Left forelimb (tissue), 1 donor: ENCODE results near the gene ASTN1.

Experiments used
- DNase-seq: peaks from one replicate; pipeline ENCODE4 v3.0.0-alpha.2; 2018; ENCODE audit warnings: low spot score

ASTN1 gene

DNA sequence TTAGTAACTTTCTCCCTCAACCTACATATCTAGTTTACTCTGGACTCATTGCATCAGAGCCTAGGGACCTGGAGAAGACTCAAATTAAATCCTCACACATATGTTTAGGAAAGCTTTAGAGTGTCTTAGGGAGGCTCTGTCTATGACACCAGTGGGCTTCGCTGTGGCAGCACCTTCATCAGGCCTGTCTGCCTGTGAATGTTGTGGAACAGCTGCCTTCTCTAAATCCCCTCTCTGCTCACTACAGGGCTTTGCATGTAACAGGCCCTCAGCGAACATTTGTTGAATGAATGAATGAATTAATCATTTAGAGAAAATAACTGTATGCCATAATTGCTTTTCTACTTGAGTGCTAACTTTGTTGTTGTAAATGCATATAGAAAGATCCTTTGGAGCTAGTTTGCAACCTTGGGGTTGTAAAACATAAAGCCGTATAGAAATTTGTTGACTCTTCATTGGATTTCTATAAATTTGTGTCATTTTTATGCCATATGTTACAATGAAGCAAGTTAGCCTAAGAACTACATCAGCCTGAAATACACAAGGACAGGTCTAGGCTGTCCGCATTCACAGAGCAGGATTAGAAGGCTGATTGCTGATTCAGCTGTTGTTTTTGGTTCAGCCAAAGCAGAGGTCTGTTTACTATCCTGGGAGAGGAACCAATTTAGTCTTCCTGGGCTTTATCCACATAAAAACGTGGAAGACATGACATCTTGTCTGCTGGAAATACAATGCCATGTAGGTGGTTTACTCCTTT is 238.0 kb downstream of the ASTN1 start:
- no peak for DNase-seq

DNA sequence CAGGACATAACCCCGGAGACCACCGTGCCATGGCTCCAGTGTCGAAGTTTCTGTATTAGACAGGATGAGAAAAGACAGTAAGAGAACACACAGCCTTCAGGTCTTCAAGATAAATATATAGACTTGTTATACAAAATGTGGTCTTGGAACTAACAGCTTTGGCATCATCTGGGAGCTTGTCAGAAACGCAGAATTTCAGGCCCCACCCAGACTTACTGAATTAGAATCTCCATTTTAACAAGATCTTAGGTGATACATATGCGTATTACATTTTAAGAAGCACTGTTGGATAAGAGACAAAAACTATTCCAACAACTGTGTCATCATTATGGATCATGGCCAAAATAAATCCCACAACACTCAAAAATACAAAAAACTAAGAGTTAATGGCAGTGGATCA is 239.3 kb downstream of the ASTN1 start:
- no peak for DNase-seq

DNA sequence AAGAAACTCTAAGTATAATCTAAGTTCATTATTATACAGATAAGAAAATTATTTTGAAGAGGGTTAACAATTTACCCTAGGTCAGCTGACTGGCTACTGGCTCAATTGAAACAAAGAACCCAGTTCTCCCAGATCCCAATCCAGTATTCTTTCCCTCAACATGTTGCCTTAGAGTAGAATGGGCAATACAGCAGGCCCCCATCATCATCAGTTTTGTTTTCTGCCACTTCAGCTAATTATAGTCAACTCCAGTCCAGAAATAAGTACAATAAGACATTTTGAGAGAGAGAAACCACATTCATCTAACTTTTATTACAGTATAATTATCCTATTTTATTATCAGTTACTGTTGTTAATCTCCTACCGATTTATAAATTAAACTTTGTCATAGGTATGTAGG is 241.2 kb downstream of the ASTN1 start:
- DNase-seq = no peak

DNA sequence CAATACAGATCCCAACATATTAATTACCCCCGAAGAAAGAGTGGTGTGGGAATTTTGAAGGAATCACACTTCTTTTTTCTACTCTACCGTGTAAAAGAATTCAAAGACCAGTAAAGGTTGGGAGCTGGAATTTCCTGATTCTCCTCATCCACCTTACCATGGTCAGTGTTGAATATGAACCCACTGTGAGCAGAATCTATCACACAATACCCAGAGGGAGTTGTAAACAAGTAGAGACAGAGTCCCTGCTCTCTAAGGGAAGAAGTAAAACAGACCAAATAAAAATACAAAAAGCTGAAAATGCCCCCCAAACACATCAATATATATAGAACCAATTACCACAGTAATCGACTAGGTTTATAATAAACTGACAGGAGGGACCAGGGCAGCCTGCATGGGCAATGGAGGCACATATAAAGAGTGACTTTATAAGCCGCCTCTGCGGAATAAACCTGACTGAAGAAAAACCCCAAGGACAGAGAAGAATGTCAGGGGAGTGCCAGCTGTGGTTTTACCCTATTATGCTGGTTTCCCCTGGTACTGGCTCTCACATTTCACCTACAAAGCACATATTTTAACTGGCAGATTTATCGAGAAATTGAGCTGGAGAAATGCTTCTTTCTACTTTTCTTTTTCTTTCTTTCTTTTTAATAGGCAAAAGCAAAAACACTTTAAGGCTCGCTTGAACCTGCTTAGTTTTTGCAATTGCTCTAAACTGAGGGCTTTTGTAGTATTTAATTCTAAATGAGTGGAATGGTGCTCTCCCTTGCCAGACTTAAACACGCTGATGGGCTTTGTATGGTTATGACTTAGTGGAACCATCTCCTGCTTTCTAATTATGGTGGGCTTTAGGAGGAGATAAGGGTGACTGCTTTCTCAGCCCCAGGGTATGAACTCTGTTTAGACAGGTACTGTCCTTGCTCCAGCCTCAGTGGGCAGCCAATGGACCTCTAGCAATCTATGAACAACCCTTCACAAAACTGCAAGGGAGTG is 244.8 kb downstream of the ASTN1 start:
- DNase-seq = no peak

DNA sequence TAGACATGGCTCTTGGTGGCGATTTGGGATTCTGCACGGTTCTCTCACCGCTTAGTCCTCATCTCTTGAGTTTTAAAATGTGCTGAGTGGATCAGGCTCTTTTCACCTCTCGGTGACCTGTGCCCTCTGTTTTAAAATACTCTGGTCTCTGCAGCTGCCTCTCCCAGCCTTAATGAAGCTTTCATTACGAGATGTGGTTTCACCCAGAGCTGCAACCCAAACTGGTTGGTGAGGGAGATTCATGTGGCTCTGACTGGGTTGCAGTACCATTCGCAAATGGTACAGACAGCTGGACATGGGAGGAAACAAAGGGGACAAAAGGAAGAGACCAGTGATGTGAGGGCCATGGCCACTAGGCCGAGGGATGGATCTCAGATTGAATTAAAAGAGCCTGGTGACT is 258.9 kb downstream of the ASTN1 start:
- no peak for DNase-seq

DNA sequence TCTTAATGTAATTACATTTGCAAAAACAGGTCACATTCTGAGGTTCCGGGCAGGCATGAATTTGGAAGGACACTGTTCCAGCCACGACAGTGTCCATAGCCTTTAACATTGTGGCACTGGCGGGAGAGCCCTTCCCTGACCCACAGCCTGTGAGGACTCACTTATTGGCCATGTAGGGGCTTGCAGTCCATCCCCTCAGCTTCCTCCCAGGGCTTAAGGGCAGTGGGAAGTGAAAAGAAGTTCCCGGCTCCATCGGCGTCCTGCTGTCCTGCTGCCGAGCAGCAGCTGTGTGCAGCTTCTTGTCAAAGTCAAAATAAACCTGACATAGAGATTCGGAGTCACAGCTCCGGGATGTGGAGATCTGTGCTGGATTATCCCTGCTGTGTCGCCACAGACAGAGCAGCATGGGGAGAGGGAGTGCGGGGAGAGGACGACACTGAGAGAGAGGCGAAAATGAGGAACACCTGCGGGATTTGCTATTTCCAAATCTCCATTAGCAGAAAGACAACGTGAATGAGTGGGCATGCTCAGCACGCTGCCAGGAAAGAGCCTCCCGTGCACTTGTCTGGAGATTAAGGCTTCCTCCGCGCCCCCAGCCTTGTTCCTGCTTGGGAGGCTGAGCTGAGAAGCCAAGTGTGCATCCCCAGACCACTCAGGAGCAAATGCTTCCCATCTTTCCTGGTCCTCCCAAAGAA is 260.3 kb downstream of the ASTN1 start:
- DNase-seq = no peak

DNA sequence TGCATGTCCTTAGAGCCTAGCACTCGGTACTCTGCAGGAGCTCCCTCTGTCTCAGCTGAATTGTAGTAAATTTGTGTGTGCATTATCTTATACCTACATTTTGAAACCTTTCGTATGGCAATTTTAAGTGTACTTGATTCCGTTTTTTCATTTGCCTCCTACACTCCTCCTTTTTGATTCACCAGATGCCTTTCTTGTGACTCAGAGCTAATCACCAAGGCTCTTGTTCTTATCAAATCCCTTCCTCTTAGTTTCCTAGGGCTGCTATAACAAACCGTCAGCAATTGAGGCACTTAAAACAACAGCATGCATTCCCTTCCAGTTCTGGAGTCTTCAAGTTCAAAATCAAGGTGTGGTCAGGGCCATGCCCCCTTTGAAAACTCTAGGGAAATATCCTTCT is 261.0 kb downstream of the ASTN1 start:
- DNase-seq = no peak

DNA sequence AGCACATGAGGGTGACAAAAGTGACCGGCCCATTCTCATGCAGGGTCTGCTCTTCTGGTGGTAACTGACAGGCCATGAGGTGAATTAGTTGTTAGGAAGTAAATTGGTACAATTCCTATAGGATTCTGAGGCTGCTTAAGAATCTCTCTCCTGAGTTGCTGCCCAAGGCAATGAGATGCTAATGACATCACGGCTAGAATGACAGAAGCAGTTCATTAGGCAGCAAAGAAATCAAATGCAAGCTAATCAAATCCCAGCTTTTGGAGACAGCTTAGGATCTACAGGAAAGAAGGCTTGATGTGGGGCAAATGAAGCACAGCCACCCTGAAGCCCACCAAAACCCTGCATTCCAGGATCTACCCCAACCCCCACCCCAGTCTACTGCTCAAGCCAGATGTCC is 265.2 kb downstream of the ASTN1 start:
- no peak for DNase-seq

DNA sequence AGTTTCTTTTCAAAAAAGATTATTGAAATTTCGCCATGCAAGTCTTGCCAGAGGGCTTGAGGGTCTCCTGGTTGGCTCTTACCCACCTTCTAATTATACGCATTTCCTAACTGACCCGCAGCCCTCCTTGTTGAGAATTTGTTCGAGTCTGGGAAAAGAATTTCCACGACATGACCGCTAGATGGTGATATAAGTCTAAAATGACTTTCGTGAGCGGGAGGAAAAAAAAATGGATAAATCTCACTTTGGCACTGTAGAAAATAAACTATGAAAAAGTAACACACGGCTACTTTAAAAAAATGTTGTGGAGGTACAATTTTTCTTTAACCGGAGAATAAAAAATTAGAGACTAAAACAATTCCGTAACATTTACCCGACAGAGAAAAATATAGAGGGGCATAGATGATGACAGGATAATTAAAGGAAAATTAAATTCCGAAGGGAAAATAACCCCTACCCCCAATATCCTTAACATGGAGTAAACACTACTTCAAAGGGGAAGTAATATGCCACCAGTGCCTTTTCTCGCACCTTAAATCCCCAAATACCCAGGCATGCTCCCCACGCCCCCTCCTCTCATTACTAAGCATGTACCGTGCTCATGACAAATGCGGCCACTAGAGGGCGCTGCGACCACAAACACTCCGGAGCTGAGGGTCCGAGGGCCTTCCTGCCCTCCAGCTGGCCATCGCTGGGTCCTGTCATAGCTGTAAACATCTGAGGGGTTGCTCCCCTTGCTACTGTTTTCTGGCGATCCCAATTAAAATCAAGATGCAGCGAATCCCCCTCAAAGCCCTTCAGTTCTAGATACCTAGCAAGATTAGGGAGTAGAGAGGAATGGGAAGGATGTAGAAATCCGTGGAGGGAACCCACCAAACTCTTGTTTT is 266.9 kb downstream of the ASTN1 start:
- DNase-seq = peak; percentile 73

DNA sequence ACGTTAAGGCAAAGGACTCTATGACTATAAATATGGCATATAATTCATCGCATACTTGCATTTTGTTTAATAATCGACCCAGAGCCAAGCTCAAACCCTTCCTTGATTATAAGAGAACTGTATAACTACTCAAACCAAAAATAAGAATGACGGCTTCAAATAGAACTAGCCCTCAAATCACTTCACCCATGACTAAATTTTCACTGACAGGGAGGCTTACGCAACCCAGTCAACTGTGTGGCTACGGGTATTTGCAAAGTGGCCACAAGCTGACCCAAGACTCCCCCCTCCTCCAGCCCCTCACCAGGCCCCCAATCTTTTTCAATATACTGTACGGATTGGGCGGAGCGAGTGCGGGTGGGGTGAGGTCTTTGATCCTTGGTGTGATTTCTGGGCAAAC is 268.3 kb downstream of the ASTN1 start:
- no peak for DNase-seq

DNA sequence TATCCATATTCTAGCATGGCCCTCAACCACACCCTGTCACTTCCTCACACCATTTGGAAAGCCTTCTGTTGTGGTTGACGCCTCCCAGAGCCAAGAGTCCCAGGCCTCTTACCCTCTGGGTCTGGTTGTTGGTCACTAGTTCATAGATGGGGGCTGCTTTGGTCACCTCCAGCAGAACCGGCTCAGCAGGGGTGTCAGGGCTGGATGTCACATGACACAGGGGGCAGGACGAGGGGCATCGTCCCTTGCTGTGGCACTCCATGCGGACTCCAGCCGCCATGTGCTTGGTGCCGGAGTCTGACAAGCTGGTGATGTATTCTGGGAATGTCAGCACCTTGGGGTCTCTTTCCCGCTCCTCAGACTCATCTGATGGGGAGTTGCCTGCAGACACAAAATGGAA is 270.1 kb downstream of the ASTN1 start:
- no peak for DNase-seq

DNA sequence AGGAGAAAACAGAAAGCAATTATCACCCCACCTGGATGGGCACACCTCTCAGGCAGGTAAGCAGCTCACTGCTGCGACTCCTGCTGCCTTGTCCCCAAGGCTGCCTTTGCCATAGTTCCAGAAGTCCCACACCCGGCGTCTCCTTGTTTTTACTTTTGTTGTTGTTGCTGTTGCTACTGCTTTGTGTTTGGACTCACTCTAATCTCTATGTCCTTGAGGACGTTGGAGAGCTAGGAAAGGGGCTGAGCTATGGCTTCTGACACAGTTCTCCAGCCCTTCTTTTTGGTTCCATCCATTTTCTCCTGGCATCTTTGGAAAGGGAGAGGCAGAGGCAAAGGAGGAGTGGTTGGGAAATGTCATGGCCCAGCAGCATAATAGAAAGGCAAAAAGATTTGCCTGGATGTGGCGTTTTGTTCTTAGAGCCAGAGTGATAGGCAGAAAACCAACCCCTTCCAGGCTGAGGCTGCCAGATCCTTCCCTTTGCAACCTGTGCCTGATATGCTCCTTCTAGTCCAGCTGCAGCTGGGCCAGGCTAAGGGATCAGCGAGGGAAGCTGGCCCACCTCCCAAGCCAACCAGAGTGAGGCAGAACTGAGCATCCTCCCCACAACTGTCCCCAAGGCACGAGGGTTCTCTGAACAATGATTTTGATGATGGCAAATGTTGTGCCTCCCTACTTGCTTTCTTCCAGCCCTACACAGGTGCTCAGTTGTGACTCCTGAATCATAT is 270.7 kb downstream of the ASTN1 start:
- DNase-seq = no peak

DNA sequence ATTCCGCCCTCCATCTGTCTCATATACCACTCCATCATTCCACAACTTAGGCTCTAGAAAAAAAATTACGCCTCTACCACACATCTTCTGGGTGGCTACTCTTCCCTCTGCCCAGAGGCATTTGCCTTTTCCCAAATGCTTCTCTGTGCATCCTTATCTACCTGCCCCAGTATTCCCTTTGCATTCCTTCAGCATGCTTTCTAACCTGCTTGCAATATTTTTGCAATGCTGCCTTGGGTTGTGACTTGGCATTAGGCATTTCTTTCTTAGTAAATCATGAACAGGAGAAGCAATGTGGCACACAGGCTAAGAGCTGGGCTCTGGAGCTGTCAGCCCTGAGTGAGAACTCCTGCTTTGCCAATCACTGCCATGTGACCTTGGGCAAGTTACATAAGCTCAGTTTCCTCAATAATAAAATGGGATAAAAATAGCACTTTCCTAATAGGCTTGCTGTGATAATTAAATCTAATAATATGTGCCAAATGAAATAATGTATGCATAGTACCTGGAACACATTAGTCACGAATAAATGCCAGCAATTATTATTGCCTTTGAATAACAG is 276.0 kb downstream of the ASTN1 start:
- no peak for DNase-seq

DNA sequence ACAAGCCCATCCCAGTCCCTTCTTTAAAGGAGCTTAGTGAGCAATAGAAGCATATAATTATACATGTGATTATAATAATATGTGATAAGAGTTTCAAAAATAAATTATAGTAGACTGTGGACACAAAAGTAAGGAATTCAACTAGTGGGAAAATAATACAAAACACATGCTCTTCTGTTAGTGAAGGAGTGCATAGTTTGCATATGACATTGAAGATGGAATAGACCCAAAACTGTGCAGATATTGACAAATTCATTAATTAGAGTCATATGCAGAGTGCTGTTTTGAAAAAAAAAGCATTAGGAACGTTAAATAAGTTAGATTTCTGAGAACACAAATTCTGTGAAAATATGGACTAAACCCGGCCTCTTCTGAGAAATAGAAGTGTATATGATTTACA is 278.8 kb downstream of the ASTN1 start:
- no peak for DNase-seq

DNA sequence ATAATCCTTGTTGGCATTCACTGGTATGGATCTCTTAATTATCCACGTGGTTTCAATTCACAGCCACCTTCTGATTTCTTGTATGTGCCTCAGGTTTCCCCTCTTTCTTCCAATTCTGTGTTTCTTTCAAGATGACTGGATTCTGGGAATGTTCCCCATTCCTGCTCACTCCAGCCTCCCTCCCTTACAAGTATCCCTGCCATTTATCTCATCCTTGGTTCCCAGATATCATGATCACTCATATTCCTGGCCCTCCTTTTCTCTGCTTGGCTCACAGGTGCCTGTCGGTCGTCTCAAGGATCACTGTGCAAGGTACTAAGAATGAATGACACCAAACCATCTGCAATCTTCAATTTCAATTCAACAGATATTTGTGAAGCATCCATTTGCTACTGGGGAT is 279.2 kb downstream of the ASTN1 start:
- no peak for DNase-seq

DNA sequence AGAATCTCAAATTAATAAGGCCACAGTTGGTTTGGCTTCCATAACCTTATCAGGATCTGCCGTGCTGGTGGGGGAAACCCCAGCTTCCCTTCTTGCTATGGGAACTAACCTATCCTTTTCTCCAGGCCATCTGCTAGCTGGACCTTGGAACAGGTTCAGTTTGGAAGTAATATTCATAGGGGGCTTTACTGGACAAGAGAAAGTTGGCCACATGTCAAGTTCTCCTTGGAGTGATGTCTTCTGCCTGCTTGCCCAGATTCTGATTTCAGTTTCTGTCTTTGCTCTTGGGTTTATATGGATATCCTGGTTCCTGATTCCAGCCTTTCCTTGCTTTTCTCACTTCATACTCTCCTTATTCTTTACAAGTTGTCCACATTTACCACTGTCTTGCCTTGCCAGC is 279.6 kb downstream of the ASTN1 start:
- DNase-seq = no peak

DNA sequence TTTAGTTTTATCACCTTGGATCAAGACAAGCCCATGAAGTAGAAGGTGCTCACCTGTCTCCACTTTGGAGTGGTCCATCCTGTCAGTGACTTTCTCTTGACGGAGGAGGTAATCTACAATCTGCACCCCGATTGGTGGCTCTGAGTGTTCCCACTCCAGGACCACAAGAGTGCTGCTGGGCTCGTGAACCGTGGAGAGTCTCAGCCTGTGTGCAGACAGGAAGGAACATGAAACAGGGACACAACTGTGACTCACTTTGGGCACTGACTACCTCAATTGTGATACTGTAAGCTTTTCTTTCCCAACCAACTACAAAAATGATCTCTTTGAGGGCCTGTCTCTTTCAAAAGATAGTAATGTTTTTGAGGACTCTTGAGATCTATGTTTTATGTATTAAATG is 280.2 kb downstream of the ASTN1 start:
- no peak for DNase-seq

DNA sequence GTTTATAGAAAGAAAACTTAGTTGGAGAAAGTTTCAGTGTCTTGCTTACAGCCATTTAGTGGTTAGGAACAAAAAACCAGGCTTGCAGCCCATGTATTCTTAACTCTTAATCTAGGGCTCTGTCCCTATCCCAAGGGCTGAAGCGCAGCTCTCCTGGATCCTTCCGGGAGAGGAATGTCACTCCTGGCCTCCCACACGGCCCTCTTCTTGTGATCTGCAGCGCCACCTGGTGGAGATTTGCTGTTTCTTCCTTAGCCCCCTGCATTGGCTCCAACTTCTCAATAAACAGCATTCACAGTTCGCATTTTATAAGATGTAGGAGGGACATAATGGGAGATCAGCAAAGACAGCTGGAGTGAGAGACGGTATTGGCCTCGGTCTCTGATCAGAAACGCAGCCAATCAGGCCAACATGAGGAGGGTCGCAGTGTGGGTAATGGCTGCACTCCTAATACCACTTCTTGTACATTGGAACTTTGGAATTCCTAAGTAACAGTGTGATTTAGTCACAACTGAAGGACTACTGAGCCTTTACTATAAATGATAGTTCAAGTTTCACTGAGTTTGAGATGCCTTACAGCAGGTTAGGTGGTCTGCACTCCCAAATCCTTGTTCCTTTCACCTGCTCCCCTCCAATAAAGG is 283.4 kb downstream of the ASTN1 start:
- peak; percentile 73 for DNase-seq

DNA sequence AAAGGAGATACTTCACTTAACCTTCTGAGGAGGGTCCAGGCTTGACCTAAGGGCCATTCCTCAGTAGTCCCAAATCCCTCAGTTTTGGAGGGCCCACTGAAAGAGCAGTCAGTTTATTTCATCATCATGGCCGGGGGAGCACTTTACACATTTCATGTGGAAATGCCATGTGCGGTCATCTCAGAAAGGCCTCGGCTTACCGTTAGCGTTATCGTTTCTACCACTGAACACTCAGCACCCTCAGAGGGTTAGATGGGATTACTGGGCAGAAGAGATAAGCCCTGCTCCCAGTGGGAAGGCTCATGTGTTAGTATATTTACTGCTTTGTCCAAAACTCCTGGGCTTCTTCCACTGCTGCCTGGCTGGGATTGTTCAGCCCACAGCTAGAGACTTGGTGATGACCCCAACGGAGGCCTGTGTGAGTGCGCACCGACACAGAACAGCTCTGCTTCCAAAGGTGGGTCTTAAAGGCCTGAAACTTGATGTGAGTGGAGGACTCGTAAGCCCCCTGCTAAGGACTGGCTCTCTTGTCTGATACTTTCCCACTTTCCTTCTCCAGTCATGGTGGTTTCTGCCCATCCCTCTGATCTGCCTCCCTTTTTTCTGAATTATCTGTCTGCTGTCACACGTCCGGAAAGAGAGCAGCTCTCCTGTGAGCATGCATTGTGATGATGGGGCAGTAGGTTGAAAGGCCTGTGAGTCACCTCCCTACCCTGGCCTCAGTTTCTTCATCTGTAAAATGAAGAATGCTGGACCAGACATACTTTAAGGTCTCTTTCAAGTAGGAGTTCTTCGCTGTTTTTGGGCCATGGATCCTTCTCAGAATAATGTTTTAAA is 284.5 kb downstream of the ASTN1 start:
- DNase-seq = no peak
